HCT116 (cell line): ENCODE data around the gene ZBTB2. TPM values are rescaled to one million over a fixed set of nuclear protein-coding genes. Genes with fewer than 3 reads are reported as not detected.

Experiments
- CBX3 ChIP-seq: IDR thresholded peaks from 2 replicates; pipeline ENCODE4 v1.6.1; 2012; ENCODE audit warnings: low read depth
- EZH2 ChIP-seq: fragments of 200-600 bp; sonication (generic); IDR thresholded peaks from 2 replicates; pipeline ENCODE4 v1.6.1; 2017; ENCODE audit warnings: antibody characterized with exemption, mixed run types
- TCF7L2 ChIP-seq: IDR thresholded peaks from 2 replicates; pipeline ENCODE4 v1.7.0; 2011; ENCODE audit warnings: borderline replicate concordance, inconsistent platforms; ENCODE audit not compliant: insufficient read depth, insufficient read length; ENCODE audit errors: extremely low read depth
- YY1 ChIP-seq: IDR thresholded peaks from 2 replicates; pipeline ENCODE4 v1.6.1; 2011; ENCODE audit warnings: low read length, low read depth, moderate library complexity, mild to moderate bottlenecking; ENCODE audit not compliant: insufficient replicate concordance; ENCODE audit errors: extremely low read depth
- ZFX ChIP-seq: fragments of 450-650 bp; IDR thresholded peaks from 2 replicates; pipeline ENCODE4 v1.6.1; 2017
- ZNF274 ChIP-seq: fragments of 200-500 bp; sonication (Bioruptor generic); IDR thresholded peaks from 2 replicates; pipeline ENCODE4 v1.6.1; 2014; ENCODE audit warnings: mild to moderate bottlenecking, low read depth, low read length, inconsistent platforms
- total RNA-seq: library from RNA; stranded (reverse); gene quantifications from one replicate; pipeline ENCODE4 v1.2.1, GENCODE V29; 2021; ENCODE audit not compliant: unreplicated experiment
- TF ChIP-seq, protein P1 (sequence below), 3 experiments: fragments of 200-600 bp in 1 of 3; sonication (generic) in 1 of 3; IDR thresholded peaks in 2 of 3; conservative IDR thresholded peaks in 1 of 3; 2 replicates each; pipeline ENCODE4 v1.5.1; 2012 to 2017; ENCODE audit warnings: low read depth in 2 of 3, low read length in 2 of 3, antibody characterized with exemption in 1 of 3, borderline replicate concordance in 1 of 3, control low read depth in 1 of 3, mild to moderate bottlenecking in 1 of 3, mixed read lengths in 1 of 3, mixed run types in 1 of 3, moderate library complexity in 1 of 3; ENCODE audit not compliant: insufficient read depth in 1 of 3
- TF ChIP-seq, protein P2 (sequence below): IDR thresholded peaks from 2 replicates; pipeline ENCODE4 v1.6.1; 2012
- TF ChIP-seq, protein P3 (sequence below): IDR thresholded peaks from 2 replicates; pipeline ENCODE4 v1.6.1; 2012; ENCODE audit warnings: low read depth

ZBTB2 gene
- total RNA-seq, 1 experiment from 2014 or later = 12.5 TPM

DNA sequence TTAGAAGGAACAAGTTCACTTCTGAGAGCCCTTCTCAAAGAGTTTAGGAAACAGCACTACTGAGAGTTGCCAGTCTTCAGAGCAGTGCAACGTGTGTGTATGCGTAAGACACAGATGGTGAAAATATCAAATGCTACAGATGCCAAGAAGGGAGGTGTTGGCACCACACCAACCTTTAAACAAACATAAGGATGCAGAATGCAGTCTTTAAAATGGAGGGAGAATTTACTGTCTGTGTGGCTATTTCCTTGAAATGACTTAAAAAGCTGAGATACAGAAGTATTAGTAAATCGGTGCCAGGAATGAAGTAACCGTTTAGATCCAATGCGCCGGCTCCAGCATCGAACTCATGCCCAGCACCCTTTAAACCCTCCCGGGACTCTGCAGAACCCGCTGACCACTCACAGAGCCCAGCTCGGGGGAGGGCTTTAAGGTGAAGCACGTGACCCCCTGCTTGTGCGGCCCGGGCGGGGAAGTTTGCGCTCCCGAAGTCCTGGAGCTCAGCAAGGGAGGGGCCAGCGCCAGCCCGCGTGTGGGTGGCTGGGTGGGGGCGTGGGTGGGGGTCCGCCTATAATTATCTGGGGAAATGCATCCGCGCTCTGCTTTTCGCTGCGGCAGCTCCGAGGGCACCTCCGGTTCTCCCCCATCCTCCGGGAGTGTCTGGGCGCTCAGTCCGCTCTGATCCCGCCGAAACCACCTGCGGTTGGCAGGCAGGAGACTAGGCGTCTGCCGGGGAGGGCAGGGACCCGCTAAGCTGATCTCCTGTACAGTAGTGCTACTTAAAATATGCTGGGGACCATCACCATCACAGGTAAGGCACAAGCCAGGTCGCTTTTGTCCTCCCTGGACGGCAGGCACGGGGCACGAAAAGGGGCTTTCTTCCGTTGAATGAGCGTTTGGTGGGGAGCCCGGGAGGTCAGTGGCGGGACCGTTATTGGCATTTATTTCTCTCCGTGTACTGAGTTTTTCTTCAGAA lies 66.0 kb downstream of the ZBTB2 start (continued):
- TF ChIP-seq, protein P1, sequence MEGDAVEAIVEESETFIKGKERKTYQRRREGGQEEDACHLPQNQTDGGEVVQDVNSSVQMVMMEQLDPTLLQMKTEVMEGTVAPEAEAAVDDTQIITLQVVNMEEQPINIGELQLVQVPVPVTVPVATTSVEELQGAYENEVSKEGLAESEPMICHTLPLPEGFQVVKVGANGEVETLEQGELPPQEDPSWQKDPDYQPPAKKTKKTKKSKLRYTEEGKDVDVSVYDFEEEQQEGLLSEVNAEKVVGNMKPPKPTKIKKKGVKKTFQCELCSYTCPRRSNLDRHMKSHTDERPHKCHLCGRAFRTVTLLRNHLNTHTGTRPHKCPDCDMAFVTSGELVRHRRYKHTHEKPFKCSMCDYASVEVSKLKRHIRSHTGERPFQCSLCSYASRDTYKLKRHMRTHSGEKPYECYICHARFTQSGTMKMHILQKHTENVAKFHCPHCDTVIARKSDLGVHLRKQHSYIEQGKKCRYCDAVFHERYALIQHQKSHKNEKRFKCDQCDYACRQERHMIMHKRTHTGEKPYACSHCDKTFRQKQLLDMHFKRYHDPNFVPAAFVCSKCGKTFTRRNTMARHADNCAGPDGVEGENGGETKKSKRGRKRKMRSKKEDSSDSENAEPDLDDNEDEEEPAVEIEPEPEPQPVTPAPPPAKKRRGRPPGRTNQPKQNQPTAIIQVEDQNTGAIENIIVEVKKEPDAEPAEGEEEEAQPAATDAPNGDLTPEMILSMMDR (IDR thresholded peaks at IDR 0.05 in 2 of 3, conservative IDR thresholded peaks at IDR 0.05 in 1 of 3; ENCODE audit: borderline replicate concordance in 1 of 3, insufficient read depth in 1 of 3, low read depth in 2 of 3, low read length in 2 of 3) = no peak
- TF ChIP-seq CBX3 (0 out of 2 replicates have a peak, but pooled peaks have one; percentile 50), ZNF274 (no peak), YY1 (no peak), ZFX (no peak), TCF7L2 (peak; percentile 80), EZH2 (no peak)
- TF ChIP-seq, protein P2, sequence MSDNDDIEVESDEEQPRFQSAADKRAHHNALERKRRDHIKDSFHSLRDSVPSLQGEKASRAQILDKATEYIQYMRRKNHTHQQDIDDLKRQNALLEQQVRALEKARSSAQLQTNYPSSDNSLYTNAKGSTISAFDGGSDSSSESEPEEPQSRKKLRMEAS = peak; percentile 51; the same call in 1 of the 2 replicates
- TF ChIP-seq, protein P3, sequence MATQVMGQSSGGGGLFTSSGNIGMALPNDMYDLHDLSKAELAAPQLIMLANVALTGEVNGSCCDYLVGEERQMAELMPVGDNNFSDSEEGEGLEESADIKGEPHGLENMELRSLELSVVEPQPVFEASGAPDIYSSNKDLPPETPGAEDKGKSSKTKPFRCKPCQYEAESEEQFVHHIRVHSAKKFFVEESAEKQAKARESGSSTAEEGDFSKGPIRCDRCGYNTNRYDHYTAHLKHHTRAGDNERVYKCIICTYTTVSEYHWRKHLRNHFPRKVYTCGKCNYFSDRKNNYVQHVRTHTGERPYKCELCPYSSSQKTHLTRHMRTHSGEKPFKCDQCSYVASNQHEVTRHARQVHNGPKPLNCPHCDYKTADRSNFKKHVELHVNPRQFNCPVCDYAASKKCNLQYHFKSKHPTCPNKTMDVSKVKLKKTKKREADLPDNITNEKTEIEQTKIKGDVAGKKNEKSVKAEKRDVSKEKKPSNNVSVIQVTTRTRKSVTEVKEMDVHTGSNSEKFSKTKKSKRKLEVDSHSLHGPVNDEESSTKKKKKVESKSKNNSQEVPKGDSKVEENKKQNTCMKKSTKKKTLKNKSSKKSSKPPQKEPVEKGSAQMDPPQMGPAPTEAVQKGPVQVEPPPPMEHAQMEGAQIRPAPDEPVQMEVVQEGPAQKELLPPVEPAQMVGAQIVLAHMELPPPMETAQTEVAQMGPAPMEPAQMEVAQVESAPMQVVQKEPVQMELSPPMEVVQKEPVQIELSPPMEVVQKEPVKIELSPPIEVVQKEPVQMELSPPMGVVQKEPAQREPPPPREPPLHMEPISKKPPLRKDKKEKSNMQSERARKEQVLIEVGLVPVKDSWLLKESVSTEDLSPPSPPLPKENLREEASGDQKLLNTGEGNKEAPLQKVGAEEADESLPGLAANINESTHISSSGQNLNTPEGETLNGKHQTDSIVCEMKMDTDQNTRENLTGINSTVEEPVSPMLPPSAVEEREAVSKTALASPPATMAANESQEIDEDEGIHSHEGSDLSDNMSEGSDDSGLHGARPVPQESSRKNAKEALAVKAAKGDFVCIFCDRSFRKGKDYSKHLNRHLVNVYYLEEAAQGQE = no peak
